Measurements from ENCODE around the gene APOA5.
"Not testable (repeated sequence)": the region's sequence is repeated elsewhere in the genome, so short reads cannot be mapped to it uniquely, and the experiment has no call there.

Gene APOA5

GRCh38 chr11:116772443-116773202 is 19.1 kb downstream of the APOA5 start, which contains the start of gene BUD13:
Gene BUD13, minus strand, starts transcription at chr11:116772987. Its CDS starts 23 bp downstream, at chr11:116772964.
- Histone ChIP-seq H3K4me2 (ENCODE audit: low read depth, low read length, poor library complexity, severe bottlenecking) (peak within 1 kb of the TSS; percentile 94), H3K9me2 (replicated peaks; ENCODE audit: insufficient read depth, low read length) (no peaks in the 10 kb centered on the region), H3F3A (ENCODE audit: insufficient read depth) (peaks cover 35% of the 10 kb centered on the region), H3K27ac (ENCODE audit: low read depth, low read length) (peak within 1 kb of the TSS; percentile 92), H3K9me3 (ENCODE audit: insufficient read depth, low read length) (no peaks in the 10 kb centered on the region), H3K4me3 (ENCODE audit: insufficient read depth, low read length, poor library complexity, severe bottlenecking) (peak within 1 kb of the TSS; percentile 73), H3K27me3 (ENCODE audit: low read length) (no peaks in the 10 kb centered on the region), H2AFZ (ENCODE audit: low read depth, low read length, severe bottlenecking) (peak within 1 kb of the TSS; percentile 72), H3K79me2 (ENCODE audit: insufficient read depth, low read length) (peaks cover 25% of the 10 kb centered on the region), H4K20me1 (ENCODE audit: low read depth, low read length) (no peaks in the 10 kb centered on the region), H3K36me3 (ENCODE audit: low read length) (peaks cover 9% of the 10 kb centered on the region; the same call in 1 of the 2 replicates), H3K9ac (ENCODE audit: low read length) (peak within 1 kb of the TSS; percentile 83)
- no peak for TF ChIP-seq EZH2phosphoT487 (conservative IDR thresholded peaks at IDR 0.05; ENCODE audit: low read length)
- TF ChIP-seq CTCF (IDR thresholded peaks at IDR 0.05; ENCODE audit: insufficient read depth, low read length, poor library complexity, severe bottlenecking) = no peak

- TF ChIP-seq EZH2phosphoT487 (conservative IDR thresholded peaks at IDR 0.05; ENCODE audit: low read length) (no peak), CTCF (IDR thresholded peaks at IDR 0.05; ENCODE audit: insufficient read depth, low read length, poor library complexity, severe bottlenecking) (no peak)
- Histone ChIP-seq H3K36me3 (ENCODE audit: low read length) (peaks cover 9% of the 10 kb centered on the region; the same call in 1 of the 2 replicates), H3K9ac (ENCODE audit: low read length) (peak overlapping the region; percentile 83)
Observed at GRCh38 chr11:116771935-116772334, 19.7 kb downstream of the APOA5 start.

GRCh38 chr11:116762132-116762531 is 29.5 kb downstream of the APOA5 start:
- Histone ChIP-seq H3K9me3 (ENCODE audit: insufficient read depth, low read length) (no peaks in the 10 kb centered on the region), H2AFZ (ENCODE audit: low read depth, low read length, severe bottlenecking) (no peak overlapping the region), H3K27me3 (ENCODE audit: low read length) (no peaks in the 10 kb centered on the region), H3F3A (ENCODE audit: insufficient read depth) (no peaks in the 10 kb centered on the region), H3K36me3 (ENCODE audit: low read length) (peaks cover 56% of the 10 kb centered on the region), H3K4me2 (ENCODE audit: low read depth, low read length, poor library complexity, severe bottlenecking) (no peak overlapping the region), H3K9me2 (replicated peaks; ENCODE audit: insufficient read depth, low read length) (no peaks in the 10 kb centered on the region), H3K9ac (ENCODE audit: low read length) (no peak overlapping the region), H4K20me1 (ENCODE audit: low read depth, low read length) (no peaks in the 10 kb centered on the region), H3K79me2 (ENCODE audit: insufficient read depth, low read length) (0 out of 2 replicates have a peak, but pooled peaks cover 10% of the 10 kb centered on the region), H3K27ac (ENCODE audit: low read depth, low read length) (no peak overlapping the region), H3K4me3 (ENCODE audit: insufficient read depth, low read length, poor library complexity, severe bottlenecking) (no peak overlapping the region)
- no peak for TF ChIP-seq CTCF (IDR thresholded peaks at IDR 0.05; ENCODE audit: insufficient read depth, low read length, poor library complexity, severe bottlenecking)
- no peak for TF ChIP-seq EZH2phosphoT487 (conservative IDR thresholded peaks at IDR 0.05; ENCODE audit: low read length)

More at GRCh38 chr11:116771935-116772334, 19.7 kb downstream of the APOA5 start:
- Histone ChIP-seq H3K9me2 (replicated peaks; ENCODE audit: insufficient read depth, low read length) (no peaks in the 10 kb centered on the region), H3K27ac (ENCODE audit: low read depth, low read length) (peak overlapping the region; percentile 87), H3K4me2 (ENCODE audit: low read depth, low read length, poor library complexity, severe bottlenecking) (peak overlapping the region; percentile 94), H3K4me3 (ENCODE audit: insufficient read depth, low read length, poor library complexity, severe bottlenecking) (peak overlapping the region; percentile 70), H3K27me3 (ENCODE audit: low read length) (no peaks in the 10 kb centered on the region), H2AFZ (ENCODE audit: low read depth, low read length, severe bottlenecking) (no peak overlapping the region), H3K79me2 (ENCODE audit: insufficient read depth, low read length) (peaks cover 25% of the 10 kb centered on the region), H3F3A (ENCODE audit: insufficient read depth) (peaks cover 33% of the 10 kb centered on the region), H4K20me1 (ENCODE audit: low read depth, low read length) (no peaks in the 10 kb centered on the region), H3K9me3 (ENCODE audit: insufficient read depth, low read length) (no peaks in the 10 kb centered on the region)

- H3K9me2 ChIP-seq (replicated peaks; ENCODE audit: insufficient read depth, low read length); H3K79me2 ChIP-seq (ENCODE audit: insufficient read depth, low read length); H3K27ac ChIP-seq (ENCODE audit: low read depth, low read length); H3K4me2 ChIP-seq (ENCODE audit: low read depth, low read length, poor library complexity, severe bottlenecking); H3K4me3 ChIP-seq (ENCODE audit: insufficient read depth, low read length, poor library complexity, severe bottlenecking); H3K9me3 ChIP-seq (ENCODE audit: insufficient read depth, low read length); H3F3A ChIP-seq (ENCODE audit: insufficient read depth); H3K9ac ChIP-seq (ENCODE audit: low read length); H3K27me3 ChIP-seq (ENCODE audit: low read length); H2AFZ ChIP-seq (ENCODE audit: low read depth, low read length, severe bottlenecking); H4K20me1 ChIP-seq (ENCODE audit: low read depth, low read length): not testable (repeated sequence)
- H3K36me3 ChIP-seq (ENCODE audit: low read length) = peaks cover 55% of the 10 kb centered on the region
Observed at GRCh38 chr11:116756044-116756443, 35.6 kb downstream of the APOA5 start.
